Lower lobe of right lung (tissue), 1 donor: Measurements from ENCODE around the gene RBM38. TPM values are rescaled to one million over a fixed set of nuclear protein-coding genes. Genes with fewer than 3 reads are reported as not detected.

ENCODE experiments used
- total RNA-seq: library from RNA; stranded (reverse); fragmentation: NEBNext Ultra II Directional; extraction: Animal tissue kit (Norgen Biotek cat#: 25700); gene quantifications from one replicate; pipeline ENCODE4 v1.2.1, GENCODE V29; 2021
- donor health status: DM: no; HTN: yes; CAD: no; lungs with severe emphysema.

The RBM38 gene
- total RNA-seq, 1 donor from 2014 or later = 15.5 TPM

Other genes starting within 250 kb of the RBM38 start
- gene BMP7, start 124.8 kb upstream of the RBM38 start, total RNA-seq = 0.74 TPM
- not detected for gene SPO11, start 61.6 kb upstream of the RBM38 start, total RNA-seq
- gene RAE1, start 40.1 kb upstream of the RBM38 start, total RNA-seq = 20.6 TPM
- not detected for gene CTCFL, start 133.7 kb downstream of the RBM38 start, total RNA-seq
- gene PCK1, start 169.7 kb downstream of the RBM38 start, total RNA-seq = not detected
- 5.8 TPM for gene ZBP1, start 229.0 kb downstream of the RBM38 start, total RNA-seq